Activated gamma-delta T cell (primary cell): Measurements from ENCODE around the gene JAKMIP3.

Source experiments
- DNase-seq: peaks from one replicate; lab custom pipeline; 2025; lab: John Stamatoyannopoulos, UW

Gene JAKMIP3

GRCh38 chr10:132111121-132111731, 45.5 kb downstream of the JAKMIP3 start:
- DNase-seq = no peak

DNA sequence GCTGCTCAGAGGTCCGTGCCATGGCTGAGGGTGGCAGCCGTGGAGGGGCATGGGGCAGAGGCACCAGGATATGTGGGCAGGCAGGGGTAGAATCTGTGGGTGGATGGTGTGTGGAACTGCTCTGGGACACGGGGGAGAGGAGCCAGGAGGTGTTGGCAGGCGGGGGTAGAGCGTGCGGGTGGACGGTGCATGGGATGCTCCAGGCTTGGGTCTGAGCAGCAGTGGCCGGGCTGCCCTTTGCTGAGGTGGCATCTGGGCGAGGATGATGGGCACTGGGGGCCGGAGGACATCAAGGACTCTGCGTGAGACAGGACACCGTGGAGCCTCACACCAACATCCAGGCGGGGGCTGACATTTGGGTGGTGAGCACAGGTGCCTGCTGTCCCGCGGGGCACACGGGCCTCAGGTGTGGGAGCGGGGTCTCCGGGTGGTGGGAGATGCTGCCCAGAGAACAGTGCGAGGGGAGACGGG, 46.2 kb downstream of the JAKMIP3 start:
- DNase-seq = no peak

GRCh38 chr10:132112611-132113010, 46.9 kb downstream of the JAKMIP3 start:
- DNase-seq = no peak

GRCh38 chr10:132113206-132113605, 47.5 kb downstream of the JAKMIP3 start:
- no peak for DNase-seq

- DNase-seq = no peak
Measured at GRCh38 chr10:132113766-132114365, 48.1 kb downstream of the JAKMIP3 start.

DNA sequence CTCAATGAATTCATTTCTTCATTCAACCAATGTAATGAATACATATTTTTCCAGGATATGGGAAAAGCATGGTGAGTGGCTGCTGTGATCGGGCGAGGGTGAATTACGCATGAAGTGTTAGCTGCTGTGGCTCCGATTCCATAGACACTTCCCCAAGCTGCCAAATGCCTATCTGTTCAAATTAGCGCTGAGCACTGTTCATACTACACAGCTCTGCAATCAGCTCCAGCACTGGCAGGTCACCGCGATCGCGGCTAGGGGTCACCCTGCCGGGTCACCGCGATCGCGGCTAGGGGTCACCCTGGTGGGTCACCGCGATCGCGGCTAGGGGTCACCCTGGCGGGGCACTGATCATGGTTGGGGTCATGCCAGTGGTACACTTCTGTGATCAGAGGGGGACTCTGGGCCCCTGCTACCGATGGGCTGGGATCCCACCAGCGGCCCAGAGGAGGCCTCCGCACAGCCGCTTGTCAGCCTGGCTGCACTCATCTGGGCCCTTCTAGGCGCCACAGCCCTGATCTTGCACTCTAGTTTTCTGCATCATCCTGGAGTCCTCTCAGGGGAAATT, 49.3 kb downstream of the JAKMIP3 start:
- DNase-seq = no peak
